GM21390 (cell line): ENCODE results near the gene HFM1.
"Not testable (repeated sequence)": the region's sequence is repeated elsewhere in the genome, so short reads cannot be mapped to it uniquely, and the experiment has no call there.

Experiments
- ATAC-seq: cut with Tn5 transposase; IDR thresholded peaks from one replicate; pipeline ENCODE4 v1.9.1; 2021; ENCODE audit not compliant: unreplicated experiment

HFM1 gene, protein sequence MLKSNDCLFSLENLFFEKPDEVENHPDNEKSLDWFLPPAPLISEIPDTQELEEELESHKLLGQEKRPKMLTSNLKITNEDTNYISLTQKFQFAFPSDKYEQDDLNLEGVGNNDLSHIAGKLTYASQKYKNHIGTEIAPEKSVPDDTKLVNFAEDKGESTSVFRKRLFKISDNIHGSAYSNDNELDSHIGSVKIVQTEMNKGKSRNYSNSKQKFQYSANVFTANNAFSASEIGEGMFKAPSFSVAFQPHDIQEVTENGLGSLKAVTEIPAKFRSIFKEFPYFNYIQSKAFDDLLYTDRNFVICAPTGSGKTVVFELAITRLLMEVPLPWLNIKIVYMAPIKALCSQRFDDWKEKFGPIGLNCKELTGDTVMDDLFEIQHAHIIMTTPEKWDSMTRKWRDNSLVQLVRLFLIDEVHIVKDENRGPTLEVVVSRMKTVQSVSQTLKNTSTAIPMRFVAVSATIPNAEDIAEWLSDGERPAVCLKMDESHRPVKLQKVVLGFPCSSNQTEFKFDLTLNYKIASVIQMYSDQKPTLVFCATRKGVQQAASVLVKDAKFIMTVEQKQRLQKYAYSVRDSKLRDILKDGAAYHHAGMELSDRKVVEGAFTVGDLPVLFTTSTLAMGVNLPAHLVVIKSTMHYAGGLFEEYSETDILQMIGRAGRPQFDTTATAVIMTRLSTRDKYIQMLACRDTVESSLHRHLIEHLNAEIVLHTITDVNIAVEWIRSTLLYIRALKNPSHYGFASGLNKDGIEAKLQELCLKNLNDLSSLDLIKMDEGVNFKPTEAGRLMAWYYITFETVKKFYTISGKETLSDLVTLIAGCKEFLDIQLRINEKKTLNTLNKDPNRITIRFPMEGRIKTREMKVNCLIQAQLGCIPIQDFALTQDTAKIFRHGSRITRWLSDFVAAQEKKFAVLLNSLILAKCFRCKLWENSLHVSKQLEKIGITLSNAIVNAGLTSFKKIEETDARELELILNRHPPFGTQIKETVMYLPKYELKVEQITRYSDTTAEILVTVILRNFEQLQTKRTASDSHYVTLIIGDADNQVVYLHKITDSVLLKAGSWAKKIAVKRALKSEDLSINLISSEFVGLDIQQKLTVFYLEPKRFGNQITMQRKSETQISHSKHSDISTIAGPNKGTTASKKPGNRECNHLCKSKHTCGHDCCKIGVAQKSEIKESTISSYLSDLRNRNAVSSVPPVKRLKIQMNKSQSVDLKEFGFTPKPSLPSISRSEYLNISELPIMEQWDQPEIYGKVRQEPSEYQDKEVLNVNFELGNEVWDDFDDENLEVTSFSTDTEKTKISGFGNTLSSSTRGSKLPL (N-terminal part only)

DNA sequence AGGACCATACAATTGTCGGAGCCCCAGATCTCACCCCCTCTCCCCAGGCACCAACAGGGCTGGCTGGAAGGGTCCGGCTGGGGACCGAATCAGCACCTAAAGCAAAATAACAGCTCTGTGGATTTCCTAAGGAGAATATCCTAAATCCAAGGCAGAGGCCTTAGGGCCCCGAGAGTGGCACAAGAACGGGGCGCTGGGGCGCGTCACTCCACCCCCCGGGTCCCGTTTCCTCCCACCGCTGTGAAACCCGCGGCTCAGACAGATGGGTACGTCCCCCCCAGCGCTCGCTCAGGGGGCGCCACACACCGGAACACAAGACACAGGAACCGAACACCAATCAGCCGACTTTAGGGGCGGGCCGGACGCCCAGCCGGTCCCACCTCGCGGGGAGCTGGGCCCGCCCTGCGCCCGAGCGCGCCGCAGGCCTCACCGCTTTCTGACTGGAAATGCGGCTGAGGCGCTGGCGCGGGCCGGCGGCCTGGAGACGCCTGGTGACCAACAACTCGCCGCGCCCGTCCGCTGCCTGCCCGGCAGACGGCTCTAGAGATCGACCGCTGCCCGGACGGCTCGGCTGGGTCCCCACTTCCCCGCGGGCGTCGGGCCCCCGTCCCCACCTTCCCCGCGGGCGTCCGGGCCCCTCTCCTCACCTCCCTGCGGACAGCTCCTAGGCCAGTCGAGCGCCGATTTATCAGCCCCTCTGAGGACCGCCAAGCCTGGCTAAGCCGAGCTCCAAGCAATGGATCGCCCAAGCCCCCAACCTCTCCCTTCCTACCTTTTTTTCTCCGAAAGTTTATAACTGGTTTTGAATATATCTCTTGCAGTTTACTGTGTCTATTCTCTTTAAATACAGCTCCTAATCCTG, at the start of gene HFM1:
Gene HFM1 (minus strand): TSS at position 687 of the 862 bp plus-strand sequence. CDS start 3,755 bp downstream, outside the sequence.
- peak; percentile 99 for ATAC-seq

DNA sequence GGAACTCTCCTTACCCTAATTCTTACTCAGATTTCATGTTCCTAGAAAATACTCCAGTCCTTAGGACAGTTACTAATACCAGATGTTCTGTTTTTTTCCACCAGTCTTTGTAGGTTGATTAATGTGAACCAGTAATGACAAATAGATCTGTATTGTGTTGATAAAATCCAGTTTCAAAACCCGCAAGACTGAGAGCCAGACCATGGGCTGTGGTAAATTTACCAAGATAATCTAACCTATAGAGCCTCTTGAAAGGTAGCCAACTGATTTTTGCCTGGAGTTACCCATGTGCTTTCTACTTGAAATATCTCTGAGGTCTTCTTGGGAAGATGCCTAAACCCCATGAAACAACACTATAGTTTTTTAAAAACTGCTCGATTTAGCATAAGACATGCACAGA, 49.5 kb upstream of the HFM1 start:
- no peak for ATAC-seq

DNA sequence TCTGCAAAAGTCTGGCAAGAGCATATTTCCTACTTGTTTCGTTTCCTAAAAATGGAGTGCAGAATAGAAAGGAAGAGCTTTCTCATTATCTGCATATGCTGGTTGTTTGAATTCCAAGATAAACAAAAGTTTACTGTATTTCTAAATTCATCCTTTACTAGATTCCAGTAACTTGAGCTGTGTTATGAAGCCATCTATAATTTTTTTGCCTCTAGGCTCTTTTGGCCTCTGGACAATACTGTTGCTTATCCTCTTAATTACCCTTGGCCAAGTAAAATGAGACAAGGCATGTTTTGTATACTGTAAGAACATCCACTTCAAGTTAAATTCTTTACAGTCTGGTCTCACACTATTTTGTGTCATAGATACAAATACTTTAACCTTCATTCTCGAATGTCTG, 45.6 kb upstream of the HFM1 start:
- no peak for ATAC-seq

DNA sequence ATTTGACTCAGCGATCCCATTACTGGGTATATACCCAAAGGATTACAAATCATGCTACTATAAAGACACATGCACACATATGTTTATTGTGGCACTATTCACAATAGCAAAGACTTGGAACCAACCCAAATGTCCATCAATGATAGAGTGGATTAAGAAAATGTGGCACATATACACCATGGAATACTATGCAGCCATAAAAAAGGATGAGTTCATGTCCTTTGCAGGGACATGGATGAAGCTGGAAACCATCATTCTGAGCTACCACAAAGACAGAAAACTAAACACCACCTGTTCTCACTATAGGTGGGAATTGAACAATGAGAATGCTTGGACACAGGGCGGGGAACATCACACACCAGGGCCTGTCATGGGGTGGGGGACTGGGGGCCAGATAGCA, 43.1 kb upstream of the HFM1 start:
- ATAC-seq: not testable (repeated sequence)

DNA sequence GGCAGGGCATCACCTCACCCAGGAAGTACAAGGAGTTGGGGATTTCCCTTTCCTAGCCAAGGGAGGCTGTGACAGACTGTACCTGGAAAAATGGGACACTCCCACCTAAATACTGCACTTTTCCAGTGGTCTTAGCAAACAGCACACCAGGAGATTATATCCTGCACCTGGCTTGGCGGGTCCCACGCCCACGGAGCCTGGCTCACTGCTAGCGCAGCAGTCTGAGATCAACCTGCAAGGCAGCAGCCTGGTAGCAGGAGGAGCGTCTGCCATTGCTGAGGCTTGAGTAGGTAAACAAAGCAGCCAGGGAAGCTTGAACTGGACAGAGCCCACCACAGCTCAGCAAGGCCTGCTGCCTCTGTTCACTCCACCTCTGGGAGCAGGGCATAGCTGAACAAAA, 37.3 kb upstream of the HFM1 start:
- not testable (repeated sequence) for ATAC-seq

DNA sequence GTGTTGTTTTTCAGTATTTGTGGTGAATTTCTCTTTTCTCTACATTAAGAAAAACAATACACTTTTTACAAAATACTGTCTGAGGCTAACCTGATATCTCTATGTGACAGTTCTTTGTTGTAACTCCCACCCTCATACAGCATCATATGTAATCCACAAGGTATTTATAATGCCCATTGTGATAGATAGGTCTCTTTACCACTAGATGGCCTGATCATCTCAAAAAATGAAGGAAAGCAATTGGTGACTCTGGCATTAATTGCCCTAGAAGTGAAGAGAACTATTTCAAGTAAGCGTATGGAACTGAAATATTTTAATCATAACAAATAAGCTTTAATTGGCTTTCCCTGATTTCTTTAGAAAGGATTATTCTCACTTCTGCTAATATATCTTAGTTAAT, 36.2 kb upstream of the HFM1 start:
- ATAC-seq: no peak

DNA sequence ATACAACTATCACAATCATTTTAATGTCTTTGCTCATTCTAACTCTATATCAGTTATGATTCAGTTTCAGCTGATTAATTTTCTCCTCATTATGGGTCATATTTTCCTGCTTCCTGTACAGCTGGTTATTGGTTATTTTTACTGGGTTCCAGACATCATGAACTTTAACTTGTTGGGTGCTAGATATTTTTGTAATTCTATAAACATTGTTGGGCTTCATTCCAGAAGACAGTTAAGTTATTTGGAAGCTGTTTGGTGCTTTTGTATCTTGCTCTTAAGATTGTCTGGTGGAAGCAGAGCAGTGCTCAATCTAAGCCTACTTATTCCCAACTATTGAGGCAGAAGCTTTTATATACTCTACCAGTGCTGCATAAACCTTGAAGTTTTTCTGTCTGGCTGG, 34.4 kb upstream of the HFM1 start:
- no peak for ATAC-seq

DNA sequence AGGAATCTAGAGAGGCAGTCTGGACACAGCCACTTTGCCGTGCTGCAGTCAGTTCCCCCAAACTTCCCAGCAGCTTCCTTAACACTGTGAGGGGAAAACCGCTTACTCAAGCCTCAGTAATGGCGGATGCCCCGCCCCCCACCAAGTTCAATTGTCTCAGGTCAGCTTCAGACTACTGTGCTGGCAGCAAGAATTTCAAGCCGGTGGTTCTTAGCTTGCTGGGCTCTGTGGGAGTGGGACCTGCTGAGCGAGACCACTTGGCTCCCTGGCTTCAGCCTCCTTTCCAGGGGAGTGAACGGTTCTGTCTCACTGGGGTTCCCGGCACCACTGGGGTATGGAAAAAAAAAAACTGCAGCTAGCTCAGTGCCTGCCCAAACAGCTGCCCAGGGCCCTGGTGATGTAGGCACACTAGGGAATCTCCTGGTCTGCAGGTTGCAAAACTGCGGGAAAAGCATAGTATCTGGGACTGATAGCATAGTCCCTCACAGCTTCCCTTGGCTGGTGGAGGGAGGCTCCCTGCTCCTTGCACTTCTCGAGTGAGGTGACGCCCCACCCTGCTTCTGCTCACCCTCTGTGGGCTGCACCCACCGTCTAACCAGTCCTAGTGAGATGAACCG, 23.7 kb upstream of the HFM1 start:
- ATAC-seq: no peak

DNA sequence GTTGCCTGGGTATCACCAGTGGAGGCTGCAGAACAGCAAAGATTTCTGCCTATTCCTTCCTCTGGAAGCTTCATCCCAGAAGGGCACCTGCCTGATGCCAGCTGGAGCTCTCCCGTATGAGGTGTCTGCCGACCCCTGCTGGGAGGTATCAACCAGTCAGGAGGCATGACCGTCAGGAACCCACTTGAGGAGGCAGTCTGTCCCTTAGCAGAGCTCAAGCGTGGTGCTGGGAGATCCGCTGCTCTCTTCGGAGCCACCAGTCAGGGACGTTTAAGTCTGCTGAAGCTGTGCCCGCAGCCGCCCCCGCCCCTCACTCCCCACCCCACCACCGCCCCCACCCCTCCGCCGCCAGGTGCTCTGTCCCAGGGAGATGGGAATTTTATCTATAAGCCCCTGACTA, 23.1 kb upstream of the HFM1 start:
- ATAC-seq: no peak

DNA sequence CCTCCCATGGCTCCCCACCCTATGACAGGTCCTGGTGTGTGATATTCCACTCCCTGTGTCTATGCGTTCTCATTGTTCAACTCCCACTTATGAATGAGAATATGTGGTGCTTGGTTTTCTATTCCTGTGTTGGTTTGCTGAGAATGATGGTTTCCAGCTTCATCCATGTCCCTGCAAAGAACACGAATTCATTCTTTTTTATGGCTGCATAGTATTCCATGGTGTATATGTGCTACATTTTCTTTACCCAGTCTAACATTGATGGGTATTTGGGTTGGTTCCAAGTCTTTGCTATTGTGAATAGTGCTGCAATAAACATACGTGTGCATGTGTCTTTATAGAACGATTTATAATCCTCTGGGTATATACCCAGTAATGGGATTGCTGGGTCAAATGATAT, 17.9 kb upstream of the HFM1 start:
- not testable (repeated sequence) for ATAC-seq

DNA sequence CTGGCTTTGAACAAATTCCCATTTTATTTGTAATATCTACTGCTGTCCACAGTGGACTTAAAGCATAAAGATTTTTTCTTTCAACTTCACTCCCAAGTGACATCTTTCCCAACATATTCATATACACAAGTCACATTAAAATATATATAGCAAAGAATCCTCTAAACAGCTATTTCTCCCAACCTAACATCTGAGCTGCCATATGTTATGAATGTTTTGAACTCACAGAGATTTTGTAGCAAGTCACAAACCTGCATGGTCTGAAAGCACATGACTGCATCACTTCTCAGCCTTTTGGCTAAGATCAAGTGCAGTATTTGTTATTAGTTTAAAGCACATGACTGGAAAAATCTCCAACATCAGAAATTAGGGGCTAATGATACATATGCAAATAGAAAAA, 7.7 kb upstream of the HFM1 start:
- ATAC-seq: no peak

DNA sequence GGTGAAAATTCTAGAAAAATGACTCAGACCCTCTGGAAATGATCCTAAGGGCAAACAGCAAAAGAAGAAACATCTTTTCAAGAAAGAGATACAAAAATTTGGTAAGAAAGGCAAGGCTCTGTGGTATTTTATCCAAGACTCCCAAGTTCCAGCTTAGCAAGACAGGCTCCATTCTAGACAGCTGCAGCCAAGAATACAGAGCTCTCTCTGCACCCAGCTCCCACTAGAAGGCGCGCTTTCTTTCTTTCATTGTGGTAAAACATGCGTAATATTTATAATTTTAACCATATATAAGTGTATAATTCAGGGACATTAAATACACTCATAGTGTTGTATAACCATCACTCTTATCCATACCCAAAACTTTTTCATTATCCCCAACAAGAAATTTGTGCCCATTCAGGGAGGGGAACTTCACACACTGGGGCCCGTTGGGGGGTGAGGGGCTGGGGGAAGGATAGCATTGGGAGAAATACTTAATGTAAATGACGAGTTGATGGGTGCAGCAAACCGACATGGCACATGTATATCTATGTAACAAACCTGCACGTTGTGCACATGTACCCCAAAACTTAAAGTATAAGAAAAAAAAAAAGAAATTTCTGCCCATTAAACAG, 2.2 kb upstream of the HFM1 start:
- no peak for ATAC-seq

DNA sequence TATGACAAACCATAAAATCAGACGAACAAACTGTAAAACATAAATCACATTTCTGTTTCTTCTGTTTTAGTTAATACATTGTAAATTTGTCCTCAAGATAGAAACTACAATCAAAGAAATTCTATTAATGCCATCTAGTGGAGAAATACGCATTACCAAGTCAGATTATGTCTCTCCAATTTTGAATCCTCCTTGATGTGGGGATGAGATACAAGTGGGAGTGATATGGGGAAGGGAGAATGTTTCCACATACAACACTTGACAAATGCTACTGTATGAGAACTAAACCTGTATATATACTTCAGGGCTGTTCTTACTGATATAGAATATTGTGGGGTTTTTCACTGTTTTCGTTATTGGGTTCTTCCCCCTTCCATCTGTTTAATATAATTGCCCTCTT, 2.6 kb downstream of the HFM1 start:
- no peak for ATAC-seq

DNA sequence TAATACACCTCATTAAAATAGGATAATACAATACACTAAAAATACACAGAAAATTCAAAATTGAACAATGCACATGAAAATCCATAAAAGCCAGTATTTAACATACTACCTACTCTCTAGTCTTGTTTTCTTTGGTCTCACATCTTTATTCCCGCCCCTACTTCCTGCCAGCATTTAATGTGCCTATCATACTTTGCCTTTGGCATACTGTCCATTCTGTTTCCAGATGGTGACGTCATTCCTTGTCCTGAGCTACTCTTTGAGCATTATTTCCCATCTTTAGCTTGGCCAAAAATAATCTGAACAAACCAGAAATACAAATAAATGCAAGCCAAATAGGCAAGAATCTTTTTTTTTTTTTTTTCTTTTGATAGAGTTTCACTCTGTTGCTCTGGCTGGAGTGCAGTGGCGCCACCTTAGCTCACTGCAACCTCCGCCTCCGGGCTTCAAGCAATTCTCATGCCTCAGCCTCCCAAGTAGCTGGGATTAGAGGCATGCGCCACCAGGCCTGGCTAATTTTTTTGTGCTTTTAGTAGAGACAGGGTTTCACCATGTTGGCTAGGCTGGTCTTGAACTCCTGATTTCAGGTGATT, 4.4 kb downstream of the HFM1 start:
- no peak for ATAC-seq

DNA sequence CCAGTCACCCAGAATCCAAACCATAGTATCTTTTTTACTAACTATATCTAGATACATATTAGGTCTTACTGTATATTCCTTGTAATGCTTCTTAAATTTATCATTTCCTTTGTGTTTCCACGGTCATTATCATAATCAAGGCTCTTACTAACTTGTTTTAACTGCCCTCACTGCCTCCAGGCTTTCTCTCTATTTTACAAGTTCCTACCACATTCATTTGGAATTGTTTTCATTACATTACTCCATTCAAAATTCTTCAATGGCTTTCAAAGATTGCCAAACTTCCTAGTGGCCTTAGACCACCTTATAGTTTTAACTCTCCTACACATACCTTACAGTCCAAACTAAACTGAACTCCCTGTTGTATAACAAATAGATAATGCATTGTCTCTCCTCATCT, 6.3 kb downstream of the HFM1 start:
- ATAC-seq: no peak

DNA sequence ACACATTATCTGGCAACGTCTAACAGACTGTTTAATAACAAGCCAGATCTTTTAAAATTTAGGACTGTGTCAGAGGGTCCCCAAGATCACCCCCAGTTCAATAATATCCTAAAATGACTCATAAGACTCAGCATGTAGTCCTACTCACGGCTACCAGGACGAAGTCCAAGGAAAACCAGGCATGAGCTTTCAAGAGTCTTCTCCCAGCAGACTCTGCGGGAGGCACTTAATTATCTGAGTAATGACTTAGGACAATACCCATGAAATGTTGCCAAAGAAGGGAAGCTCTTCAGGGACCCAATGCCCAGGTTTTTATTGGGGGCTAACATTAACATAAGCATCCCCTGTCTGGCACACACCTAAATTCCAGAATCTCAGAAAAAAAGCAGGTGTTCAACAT, 7.0 kb downstream of the HFM1 start:
- ATAC-seq: no peak

DNA sequence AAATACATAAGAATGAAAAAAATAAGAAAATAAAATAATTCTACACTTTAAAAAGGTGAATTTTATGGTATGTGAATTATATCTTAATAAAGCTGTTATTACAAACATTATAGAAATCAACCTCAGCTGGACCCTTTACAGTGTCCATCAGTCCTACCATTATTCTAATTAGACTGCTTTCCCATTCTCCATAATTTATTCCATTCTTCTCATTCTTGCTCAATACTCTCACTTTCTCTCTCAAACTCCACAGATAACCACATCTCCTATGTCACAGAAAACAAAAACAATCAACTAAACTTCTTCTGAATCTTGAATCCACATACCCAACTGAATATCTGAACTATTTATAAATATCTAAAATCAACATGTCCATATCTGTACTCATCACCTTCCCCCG, 11.6 kb downstream of the HFM1 start:
- no peak for ATAC-seq

DNA sequence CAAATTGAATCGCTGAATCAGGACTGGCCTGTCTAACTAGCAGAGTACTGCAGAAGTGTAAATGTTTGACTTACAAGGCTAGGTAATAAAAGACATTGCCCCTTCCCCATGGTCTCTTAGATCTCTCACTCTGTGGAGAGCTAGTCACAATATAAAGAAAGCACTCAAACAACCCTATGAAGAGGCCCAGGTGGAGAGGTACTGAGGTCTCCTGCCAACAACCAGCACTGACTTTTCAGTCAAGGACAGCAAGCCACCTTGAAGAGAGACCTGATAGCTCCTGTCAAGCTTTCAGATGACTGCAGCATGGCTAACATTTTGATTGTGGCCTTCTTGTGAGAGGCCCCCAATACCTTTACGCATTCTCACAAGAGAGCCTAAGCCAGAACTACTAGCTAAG, 18.5 kb downstream of the HFM1 start:
- ATAC-seq: no peak

DNA sequence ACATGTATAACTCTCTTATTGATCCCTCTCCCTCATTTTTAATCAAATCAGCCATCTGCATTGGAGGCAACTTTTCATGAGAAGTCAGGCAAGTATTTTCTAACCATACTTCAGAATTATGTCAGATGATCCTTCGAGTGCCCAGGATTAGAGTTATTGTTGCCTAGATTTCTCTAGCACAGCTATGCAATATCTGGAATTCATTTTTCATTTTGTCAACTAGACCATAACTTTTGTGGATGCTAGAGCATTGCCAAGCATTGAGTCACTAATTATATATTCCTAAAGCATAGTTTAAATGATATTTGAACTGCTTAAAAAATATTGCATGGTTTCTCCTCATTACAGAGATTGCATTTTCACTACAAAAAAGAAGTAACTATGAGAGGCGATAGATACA, 21.2 kb downstream of the HFM1 start:
- ATAC-seq: no peak
